ENCODE measurements around the gene TRAPPC3L.

- TF ChIP-seq CTCF (IDR thresholded peaks at IDR 0.05), result no peak
- no peak for TF ChIP-seq POLR2A (IDR thresholded peaks at IDR 0.05)
These were observed 10.6 kb upstream of the TRAPPC3L start for GRCh38 chr6:116556065-116556464.

All from body of pancreas (tissue), 4 donors.